Muscle of leg (tissue), 11 donors: ENCODE measurements around the gene TRABD2B. TPM values are rescaled to one million over a fixed set of nuclear protein-coding genes. Genes with fewer than 3 reads are reported as not detected.
A peak's percentile ranks its signal among the peaks of the same experiment; 100 is the strongest.

Experiments used
- DNase-seq: peaks from one replicate; pipeline ENCODE4 v3.0.0; 2013
- H3K27ac ChIP-seq: one replicate; pipeline ENCODE4 v1.5.1; 2013; ENCODE audit warnings: mild to moderate bottlenecking, low read length, control low read depth
- H3K27me3 ChIP-seq: one replicate; pipeline ENCODE4 v1.6.1; 2013; ENCODE audit warnings: low read length; ENCODE audit not compliant: control insufficient read depth, insufficient read depth
- H3K36me3 ChIP-seq: one replicate; pipeline ENCODE4 v1.6.1; 2013; ENCODE audit warnings: low read length; ENCODE audit not compliant: control insufficient read depth, insufficient read depth
- H3K4me1 ChIP-seq: one replicate; pipeline ENCODE4 v1.6.1; 2013; ENCODE audit warnings: low read length; ENCODE audit not compliant: control insufficient read depth, insufficient read depth
- H3K4me3 ChIP-seq: one replicate; pipeline ENCODE4 v1.5.1; 2013; ENCODE audit warnings: low read length, control low read depth
- H3K9me3 ChIP-seq: replicated peaks from 2 replicates; pipeline ENCODE4 v1.6.1; 2013; ENCODE audit warnings: low read depth, low read length; ENCODE audit not compliant: control insufficient read depth
- WGBS: methylation state at CpG from one replicate; pipeline ENCODE4 v1.1.5; 2013; ENCODE audit warnings: missing lambda C conversion rate; ENCODE audit not compliant: insufficient coverage; 5-methylcytosine and 5-hydroxymethylcytosine counted together
- polyA plus RNA-seq, 8 donors: library from polyadenylated mRNA; unstranded; fragments of 120-200 nt; gene quantifications; one replicate each; pipeline versions ENCODE4 v1.2.1 to v1.2.3, GENCODE V29; 2013; ENCODE audit warnings: inconsistent platforms in 1 of 8, low replicate concordance in 1 of 8; ENCODE audit not compliant: insufficient read length in 8 of 8, insufficient read depth in 1 of 8
- total RNA-seq: library from RNA; stranded (reverse); fragments of 120-200 nt; gene quantifications from one replicate; pipeline ENCODE4 v1.2.4, GENCODE V29; 2013

The TRABD2B gene
- total and polyA plus RNA-seq, 9 donors = 1.1 to 7.0 (median 4.4) TPM

GRCh38 chr1:48003741-48004531 lies 6.8 kb upstream of the TRABD2B start:
- Histone ChIP-seq H3K4me1 (no peaks in the 10 kb centered on the region), H3K36me3 (no peaks in the 10 kb centered on the region), H3K27ac (no peak overlapping the region), H3K4me3 (no peak overlapping the region), H3K9me3 (no peaks in the 10 kb centered on the region), H3K27me3 (peaks cover 6% of the 10 kb centered on the region)
- DNase-seq = no peak
- 40% methylated on average over 1 of the region's 6 CpGs for WGBS

- WGBS = 83% methylated on average over 1 of the region's 2 CpGs
- DNase-seq = no peak
- H3K4me1 ChIP-seq = no peaks in the 10 kb centered on the region
- H3K9me3 ChIP-seq = no peaks in the 10 kb centered on the region
- H3K36me3 ChIP-seq = no peaks in the 10 kb centered on the region
- peaks cover 19% of the 10 kb centered on the region for H3K27me3 ChIP-seq
- H3K27ac ChIP-seq = no peak overlapping the region
- no peak overlapping the region for H3K4me3 ChIP-seq
Measured at GRCh38 chr1:48002142-48002541, 5.0 kb upstream of the TRABD2B start.

GRCh38 chr1:48001696-48002095 lies 4.5 kb upstream of the TRABD2B start:
- peaks cover 19% of the 10 kb centered on the region for H3K27me3 ChIP-seq
- DNase-seq = no peak
- no peak overlapping the region for H3K4me3 ChIP-seq
- 27% methylated on average over 1 of the region's 2 CpGs for WGBS
- no peaks in the 10 kb centered on the region for H3K4me1 ChIP-seq
- H3K27ac ChIP-seq = no peak overlapping the region
- H3K36me3 ChIP-seq = no peaks in the 10 kb centered on the region
- no peaks in the 10 kb centered on the region for H3K9me3 ChIP-seq

GRCh38 chr1:48000883-48001282 lies 3.7 kb upstream of the TRABD2B start:
- Histone ChIP-seq H3K4me1 (no peaks in the 10 kb centered on the region), H3K27ac (no peak overlapping the region), H3K4me3 (no peak overlapping the region), H3K27me3 (peaks cover 25% of the 10 kb centered on the region), H3K9me3 (no peaks in the 10 kb centered on the region), H3K36me3 (no peaks in the 10 kb centered on the region)
- WGBS = 100% methylated on average over 1 of the region's 1 CpG
- no peak for DNase-seq

- Histone ChIP-seq H3K27ac (no peak overlapping the region), H3K9me3 (no peaks in the 10 kb centered on the region), H3K27me3 (peaks cover 39% of the 10 kb centered on the region), H3K4me3 (no peak overlapping the region), H3K4me1 (no peaks in the 10 kb centered on the region), H3K36me3 (peaks cover 2% of the 10 kb centered on the region)
- WGBS = 100% methylated on average over 2 of the region's 4 CpGs
- no peak for DNase-seq
Measured at GRCh38 chr1:47999097-47999496, 1.9 kb upstream of the TRABD2B start.

GRCh38 chr1:47998396-47998990 lies 1.3 kb upstream of the TRABD2B start:
- Histone ChIP-seq H3K36me3 (peaks cover 6% of the 10 kb centered on the region), H3K27ac (no peak overlapping the region), H3K9me3 (no peaks in the 10 kb centered on the region), H3K4me3 (no peak overlapping the region), H3K27me3 (peaks cover 39% of the 10 kb centered on the region), H3K4me1 (peaks cover under 1% of the 10 kb centered on the region)
- no peak for DNase-seq
- 84% methylated on average over 7 of the region's 8 CpGs for WGBS

- DNase-seq = peak; percentile 56
- Histone ChIP-seq H3K9me3 (no peaks in the 10 kb centered on the region), H3K27ac (peak overlapping the region; percentile 13), H3K27me3 (peaks cover 39% of the 10 kb centered on the region), H3K4me3 (peak overlapping the region; percentile 55), H3K4me1 (peaks cover 17% of the 10 kb centered on the region), H3K36me3 (peaks cover 6% of the 10 kb centered on the region)
- under 1% methylated on average over 77 of the region's 80 CpGs for WGBS
Measured at GRCh38 chr1:47996406-47997226, 569 bp downstream of the TRABD2B start.

- DNase-seq = no peak
- Histone ChIP-seq H3K4me1 (peaks cover 20% of the 10 kb centered on the region), H3K27me3 (peaks cover 38% of the 10 kb centered on the region), H3K4me3 (peak overlapping the region; percentile 48), H3K27ac (no peak overlapping the region), H3K36me3 (peaks cover 6% of the 10 kb centered on the region), H3K9me3 (no peaks in the 10 kb centered on the region)
- 20% methylated on average over 6 of the region's 7 CpGs for WGBS
Measured at GRCh38 chr1:47996060-47996405, 1.2 kb downstream of the TRABD2B start.

- DNase-seq = peak; percentile 34
- peaks cover 6% of the 10 kb centered on the region for H3K36me3 ChIP-seq
- H3K27ac ChIP-seq = no peak overlapping the region
- peak overlapping the region; percentile 48 for H3K4me3 ChIP-seq
- H3K27me3 ChIP-seq = peaks cover 35% of the 10 kb centered on the region
- WGBS = 40% methylated on average over 2 of the region's 8 CpGs
- H3K9me3 ChIP-seq = no peaks in the 10 kb centered on the region
- peaks cover 21% of the 10 kb centered on the region for H3K4me1 ChIP-seq
Measured at GRCh38 chr1:47995306-47996050, 1.7 kb downstream of the TRABD2B start.
